ENCODE measurements around the gene ZNRD2.
"Not testable (repeated sequence)": the region's sequence is repeated elsewhere in the genome, so short reads cannot be mapped to it uniquely, and the experiment has no call there.

ZNRD2 gene

DNA sequence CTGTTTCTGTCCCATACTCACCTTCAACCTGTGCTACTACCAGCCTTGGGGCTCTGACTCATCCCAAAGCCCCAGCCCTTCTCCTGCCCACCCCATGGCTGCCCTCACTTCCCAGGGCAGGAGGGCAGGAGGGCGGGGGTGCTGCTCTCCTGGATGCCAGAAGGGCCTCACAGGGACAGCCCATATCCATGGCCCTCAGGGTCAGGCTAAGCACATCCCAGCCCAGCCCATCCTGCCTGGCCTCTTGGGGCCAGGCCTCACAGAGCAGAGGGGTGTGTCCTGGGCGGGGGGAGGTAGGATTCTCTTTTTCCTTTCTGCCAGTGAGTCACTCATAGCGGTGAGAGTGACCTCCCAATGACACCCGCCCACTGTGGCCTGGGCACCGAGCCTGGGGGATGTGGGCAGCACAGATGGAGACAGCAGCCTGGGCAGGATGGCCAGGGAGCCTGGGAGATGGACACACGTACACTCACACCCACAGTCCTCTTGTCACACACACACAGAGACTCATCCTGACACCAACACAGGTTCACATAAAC is 14.5 kb upstream of the ZNRD2 start:
- DNase-seq (ENCODE audit: low read depth) = peak; percentile 80

DNA sequence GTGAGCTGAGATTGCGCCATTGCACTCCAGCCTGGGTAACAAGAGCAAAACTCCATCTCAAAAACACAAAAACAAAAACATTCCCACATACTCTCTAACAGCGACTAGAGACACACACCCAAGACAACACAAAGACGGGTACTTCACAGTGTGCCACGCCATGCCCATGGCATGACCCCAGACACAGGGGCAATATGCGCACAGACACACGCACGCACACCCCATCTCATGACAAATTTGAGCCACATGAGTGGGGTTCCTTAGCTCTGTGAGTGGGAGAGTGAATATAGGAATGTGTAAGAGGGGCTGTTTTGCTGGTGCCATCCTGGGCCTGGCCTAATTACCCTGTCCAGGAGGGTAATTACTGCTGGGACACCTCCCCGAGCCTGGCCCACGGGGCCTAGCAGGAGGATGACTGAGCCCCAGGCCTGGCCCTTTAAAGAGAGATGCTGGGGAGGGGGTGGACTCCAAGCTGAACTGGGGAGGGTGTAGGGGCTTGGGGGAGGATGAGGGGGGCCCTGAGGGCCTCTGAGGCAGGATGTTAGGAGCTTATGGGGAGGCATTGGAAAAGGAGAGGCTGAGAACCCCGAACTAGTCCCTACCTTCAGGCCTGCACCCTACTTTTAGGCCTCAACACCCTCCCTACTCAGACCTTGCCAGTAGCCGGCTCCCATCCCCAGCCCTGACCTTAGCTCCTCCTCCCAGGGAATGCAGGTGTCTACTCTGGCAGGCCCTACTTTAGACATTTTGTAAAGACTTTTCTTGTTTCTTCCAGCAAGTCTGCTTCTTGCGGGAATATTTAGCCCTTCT is 13.6 kb upstream of the ZNRD2 start:
- DNase-seq (ENCODE audit: low read depth) = no peak

DNA sequence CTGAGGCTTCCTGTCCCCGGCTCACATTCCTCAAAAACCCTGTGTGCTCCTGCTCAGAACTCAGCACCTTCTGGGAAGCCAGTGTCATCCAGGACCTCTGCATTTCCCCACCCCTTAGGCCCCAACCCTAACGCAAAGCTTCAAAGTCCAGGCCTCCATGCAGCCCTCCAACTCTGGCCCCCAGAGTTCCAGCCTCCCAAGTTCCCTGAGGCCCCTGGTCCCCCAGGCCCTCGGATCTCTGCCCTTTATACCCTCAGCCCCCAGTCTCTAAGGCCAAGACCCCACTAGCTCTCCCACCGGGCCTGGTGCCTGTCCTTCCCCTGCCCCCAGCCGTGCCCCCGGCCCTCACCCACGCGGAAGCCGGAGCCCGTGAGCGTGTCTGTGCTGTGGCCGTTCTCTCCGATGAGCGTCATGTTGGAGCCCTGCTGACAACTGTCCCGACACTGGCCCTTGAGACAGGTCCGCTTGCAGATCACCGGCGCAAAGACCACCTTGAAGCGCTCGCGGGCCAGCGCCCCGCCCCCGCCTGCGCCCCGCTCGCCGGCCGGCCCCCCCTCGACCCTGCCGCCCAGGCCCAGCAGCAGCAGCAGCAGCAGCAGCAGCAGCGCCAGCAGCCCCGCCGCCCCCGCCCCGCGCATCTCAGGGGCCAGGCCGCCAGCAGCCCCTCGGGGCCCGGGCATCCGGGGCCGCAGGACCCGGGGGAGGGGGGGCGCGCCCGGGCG is 12.8 kb upstream of the ZNRD2 start:
- DNase-seq (ENCODE audit: low read depth) = no peak

DNA sequence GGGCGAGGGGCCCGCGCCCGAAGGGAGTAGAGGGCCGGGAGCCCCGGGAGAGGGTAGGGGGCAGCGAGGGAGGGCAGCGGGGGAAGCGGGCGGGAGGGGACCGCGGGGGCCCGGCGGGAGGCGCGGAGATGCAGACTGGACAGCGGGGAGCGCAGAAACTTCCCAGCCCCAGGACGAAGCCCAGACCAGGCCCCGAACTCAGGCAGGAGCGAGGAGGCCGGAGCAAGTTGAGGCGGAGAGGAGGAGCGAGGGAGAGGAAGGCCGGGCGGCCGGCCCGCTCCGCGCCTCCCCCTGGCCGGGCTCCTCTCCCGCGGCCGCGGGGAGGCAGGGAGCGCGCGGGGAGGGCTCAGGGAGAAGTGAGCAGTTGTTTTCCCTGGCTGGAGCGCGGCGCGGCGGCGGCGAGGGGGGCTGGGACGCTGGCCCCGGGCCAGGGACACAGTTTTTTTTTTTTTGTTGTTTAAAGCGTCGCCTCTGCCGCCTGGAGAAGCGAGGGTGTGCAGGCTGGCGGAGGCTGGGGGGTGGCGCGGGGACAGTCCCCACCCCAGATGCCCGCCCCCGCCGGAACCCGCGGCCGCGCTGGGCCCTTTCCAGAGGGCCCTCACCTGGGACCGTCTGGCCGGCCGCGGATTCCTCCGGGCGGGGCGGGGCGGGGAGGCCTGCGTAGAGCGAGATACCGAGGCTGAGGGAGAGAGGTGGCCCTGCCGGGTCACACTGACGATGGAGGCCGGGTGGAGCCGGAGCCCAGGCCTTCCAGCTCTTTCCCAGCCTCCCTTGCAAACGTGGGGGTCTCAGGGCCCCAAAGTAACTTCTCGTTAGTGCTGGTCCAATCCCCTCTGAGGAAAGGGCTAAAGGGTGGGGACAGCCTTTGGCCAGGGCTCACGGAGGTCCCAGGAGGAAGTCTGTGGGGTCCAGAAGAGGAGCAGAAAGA is 12.0 kb upstream of the ZNRD2 start, which contains the start of gene LTBP3:
TSS of gene LTBP3 (minus strand) at position 358 of the 928 bp plus-strand sequence. CDS start 400 bp downstream, outside the sequence.
- DNase-seq (ENCODE audit: low read depth) = no peak

DNA sequence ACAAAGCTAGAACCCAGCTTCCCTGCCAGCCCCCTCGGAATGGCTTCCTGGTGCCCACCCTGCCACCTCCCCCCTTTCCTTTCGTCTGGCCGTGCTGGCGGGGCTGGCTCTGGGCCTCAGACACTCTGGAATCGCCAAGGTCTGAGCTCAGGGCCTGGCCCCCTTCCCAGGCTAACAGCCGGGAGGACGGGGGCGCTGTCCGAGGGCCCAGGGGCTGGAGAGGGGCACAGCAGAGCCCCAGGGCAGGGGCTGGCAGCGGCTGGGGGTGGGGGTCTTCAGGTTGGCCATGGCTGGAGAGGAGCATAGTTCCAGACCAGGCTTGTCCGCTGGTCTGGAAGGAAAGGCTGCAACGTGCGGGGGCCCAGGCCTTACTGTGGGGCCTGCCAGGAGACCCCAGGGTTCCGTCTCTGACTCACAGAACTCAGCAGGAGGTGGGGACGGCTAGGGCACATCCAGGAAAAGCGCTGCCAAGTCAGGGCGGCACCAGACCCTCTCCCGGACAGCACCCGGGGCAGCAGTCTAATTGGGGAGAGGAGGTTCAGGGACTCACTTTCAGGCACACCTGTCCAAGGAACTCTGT is 11.3 kb upstream of the ZNRD2 start:
- no peak for DNase-seq (ENCODE audit: low read depth)

DNA sequence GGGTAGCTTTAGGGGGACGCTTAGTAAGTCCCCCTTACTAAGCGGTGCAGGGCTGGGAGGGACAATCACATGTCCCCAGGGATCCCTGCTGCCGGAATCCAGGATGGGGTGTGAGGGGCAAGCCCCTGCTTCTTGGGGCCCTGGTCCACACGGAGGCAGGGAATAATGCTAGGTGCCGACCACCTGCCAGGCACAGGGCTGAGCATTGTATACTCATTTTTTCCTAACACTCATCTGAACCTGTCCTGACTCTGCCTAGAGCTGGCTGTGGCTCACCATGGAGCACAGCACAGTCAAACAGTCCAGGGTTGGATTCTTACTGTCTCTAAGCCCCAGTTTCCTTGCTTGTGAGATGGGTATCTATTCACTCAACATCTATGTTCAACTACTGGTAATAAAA is 10.7 kb upstream of the ZNRD2 start:
- no peak for DNase-seq (ENCODE audit: low read depth)

DNA sequence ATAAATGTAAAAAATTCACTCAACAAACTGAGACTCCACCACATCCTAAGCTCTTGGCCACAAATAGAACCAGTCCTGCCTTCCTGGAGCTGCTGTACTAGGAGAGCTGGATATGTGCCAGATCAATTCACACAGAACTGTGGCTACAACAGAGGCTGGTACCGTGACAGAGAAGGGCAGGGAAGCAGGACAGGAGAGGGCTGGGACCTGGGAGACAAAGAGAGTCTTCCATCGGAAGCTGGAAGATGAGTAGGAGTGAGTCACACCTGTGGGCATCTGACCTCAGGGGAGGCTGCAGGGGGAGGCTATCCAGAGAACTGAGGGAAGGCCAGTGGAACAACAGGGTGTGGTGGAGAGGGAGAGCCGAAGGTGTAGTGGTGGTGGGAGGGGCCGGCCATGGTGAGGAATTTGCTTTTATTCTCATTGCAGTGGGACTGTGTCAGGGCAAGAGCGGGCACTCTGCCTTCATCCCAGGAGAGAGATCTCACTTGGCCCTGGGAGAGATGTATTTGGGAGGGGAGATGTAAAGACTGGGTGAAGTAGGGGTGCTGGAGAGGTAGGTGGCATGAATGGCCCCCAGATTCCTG is 10.2 kb upstream of the ZNRD2 start:
- no peak for DNase-seq (ENCODE audit: low read depth)

DNA sequence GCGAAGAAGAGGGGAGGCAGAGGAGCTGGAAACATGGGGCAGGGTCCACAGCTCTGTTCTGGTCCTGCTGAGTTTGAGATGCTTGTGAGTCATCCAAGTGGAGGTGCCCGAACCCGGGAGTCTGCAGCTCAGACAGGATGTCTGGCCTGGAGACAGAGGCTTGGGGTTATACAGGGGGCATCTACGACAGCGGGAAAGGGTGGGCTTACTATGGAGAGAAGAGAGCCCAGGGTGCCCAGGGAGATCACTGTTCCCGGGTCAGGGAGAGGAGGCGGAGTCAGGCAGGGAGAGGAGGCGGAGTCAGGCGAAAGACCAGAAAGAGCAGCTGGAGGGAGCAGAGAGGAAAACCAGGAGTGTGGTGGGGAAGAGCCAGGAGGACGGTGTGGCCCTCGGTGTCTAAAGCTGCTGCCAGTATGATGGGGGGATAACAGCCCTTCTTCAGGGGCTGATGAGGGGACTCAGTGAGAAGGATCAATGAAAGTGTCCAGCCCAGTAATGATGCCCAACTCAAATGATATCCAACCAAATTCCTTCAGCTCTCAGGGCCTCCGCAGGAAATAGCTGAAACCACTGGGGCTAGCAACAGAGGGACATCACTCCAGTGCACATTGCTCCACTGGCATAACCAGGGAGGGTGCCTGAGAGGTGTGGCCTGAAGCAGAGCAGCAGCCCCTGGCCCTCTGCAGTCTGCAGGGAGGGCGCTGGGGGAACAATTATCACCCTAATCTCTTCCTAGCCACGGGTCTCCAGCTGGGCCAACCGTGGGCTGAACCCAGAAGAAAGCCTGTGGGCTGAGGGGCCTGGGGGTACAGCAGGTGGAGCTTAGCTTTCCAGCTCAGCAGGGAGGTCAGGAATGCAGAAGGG is 9.5 kb upstream of the ZNRD2 start:
- DNase-seq (ENCODE audit: low read depth) = no peak

DNA sequence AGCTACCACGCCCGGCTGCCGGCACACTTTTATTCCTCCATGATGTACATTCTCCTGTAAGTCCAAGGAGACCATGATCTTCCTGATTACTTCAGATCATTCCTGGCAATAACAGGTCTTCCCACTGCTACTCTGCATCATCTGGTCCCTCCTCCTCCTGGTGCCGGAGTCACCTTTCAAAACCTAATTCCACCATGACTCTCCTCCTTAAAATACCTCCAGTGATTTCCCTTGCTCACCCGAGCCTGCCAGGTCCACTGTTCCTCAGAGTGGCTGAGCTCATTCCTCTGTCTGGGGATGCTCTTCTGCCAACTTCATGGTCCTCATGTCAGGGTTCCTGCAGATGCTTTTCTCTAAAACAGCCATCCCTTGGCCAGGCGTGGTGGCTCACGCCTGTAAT is 8.3 kb upstream of the ZNRD2 start:
- no peak for DNase-seq (ENCODE audit: low read depth)

DNA sequence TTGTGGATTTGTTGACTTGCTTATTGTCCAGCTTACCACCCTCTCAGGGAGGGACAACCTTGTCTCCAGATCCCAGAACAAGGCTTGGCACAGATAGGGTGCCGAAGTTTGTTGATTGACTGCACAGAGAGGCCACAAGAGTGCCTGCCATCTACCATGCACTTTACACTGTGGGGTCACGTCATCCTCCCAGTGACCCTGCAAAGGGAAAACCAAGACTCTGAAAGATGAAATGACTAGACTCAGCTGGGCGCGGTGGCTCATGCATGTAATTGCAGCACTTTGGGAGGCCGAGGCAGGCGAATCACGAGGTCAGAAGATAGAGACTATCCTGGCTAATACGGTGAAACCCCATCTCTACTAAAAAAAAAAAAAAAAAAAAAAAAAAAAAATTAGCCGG is 7.5 kb upstream of the ZNRD2 start:
- no peak for DNase-seq (ENCODE audit: low read depth)

DNA sequence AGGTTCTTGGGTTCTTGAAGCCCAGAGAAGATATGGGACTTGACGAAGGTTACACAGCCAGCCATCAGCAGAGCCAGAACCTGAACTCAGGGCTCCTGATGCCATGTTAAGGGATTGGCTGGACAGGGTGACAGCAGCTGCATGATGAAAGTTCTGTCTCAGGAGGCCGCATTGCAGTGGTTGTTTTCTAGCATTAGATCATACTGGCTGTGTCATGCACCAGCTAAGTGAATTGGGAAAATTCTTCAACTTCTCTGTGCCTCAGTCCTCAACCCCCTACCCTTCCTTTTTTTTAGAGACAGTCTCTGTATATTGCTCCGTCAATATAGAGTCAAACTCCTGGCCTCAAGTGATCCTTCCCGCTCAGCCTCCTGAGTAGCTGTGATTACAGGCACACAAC is 6.7 kb upstream of the ZNRD2 start:
- no peak for DNase-seq (ENCODE audit: low read depth)

DNA sequence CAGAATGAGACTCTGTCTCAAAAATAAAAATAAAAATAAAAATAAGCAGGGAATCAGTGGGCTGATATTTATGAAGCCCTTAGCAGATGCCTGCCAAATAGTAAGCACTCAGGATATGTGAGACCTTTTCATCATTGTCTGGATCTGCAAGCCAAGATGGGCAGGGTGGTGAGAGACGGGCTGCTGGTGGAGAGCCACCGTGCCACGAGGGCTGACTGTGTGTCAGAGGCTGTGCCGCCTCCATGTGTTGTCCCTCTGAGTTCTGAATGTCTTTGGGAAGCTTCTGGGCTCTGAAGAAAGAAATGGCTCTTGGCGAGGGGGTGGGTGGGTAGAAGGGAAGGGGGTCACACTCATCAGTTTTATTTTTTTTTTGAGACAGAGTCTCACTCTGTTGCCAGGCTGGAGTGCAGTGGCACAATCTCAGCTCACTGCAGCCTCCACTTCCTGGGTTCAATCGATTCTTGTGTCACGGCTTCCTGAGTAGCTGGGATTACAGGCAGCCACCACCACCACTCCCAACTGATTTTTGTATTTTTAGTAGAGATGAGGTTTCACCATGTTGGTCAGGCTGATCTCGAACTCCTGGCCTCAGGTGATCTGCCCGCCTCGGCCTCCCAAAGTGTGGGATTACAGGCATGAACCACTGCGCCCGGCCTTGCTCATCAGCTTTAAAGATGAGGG is 5.3 kb upstream of the ZNRD2 start:
- not testable (repeated sequence) for DNase-seq (ENCODE audit: low read depth)

DNA sequence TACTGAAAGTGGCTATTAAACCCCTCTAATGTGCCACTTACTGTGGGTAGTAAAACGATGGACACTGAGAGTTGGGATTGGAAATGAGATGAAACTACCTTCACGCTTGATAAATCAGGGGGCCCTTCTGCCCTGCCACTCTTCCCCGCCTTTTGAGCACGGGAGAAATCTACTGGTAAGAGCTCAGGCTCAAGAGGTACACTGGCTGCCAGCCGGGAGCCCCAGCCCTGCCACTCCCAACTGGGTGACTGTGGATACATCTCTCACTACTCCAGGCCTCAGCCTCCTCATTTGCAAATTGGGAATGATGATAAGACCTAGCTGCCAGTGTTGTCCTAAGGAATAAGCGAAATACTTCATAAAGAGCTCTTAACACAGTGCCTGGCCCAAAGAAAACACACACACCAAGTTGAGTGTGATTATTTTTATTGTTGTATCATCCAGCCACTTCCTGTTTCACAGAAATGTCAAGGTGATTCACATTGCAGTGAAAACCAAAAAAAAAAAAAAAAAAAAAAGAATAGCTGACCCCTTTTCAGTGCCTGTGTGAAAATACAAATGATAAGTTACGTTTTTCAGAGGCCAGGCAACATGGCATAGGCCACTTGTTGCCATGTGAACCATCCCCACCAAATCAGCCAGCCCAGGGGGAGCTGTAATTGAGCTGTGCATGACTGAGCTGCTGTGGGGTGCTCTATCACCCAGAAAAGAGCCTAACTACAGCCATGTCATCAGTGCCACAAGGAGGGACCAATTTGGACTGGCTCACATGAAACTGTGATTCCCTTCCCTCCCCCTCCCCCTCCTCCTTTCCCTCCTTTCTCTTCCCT is 4.4 kb upstream of the ZNRD2 start:
- no peak for DNase-seq (ENCODE audit: low read depth)

DNA sequence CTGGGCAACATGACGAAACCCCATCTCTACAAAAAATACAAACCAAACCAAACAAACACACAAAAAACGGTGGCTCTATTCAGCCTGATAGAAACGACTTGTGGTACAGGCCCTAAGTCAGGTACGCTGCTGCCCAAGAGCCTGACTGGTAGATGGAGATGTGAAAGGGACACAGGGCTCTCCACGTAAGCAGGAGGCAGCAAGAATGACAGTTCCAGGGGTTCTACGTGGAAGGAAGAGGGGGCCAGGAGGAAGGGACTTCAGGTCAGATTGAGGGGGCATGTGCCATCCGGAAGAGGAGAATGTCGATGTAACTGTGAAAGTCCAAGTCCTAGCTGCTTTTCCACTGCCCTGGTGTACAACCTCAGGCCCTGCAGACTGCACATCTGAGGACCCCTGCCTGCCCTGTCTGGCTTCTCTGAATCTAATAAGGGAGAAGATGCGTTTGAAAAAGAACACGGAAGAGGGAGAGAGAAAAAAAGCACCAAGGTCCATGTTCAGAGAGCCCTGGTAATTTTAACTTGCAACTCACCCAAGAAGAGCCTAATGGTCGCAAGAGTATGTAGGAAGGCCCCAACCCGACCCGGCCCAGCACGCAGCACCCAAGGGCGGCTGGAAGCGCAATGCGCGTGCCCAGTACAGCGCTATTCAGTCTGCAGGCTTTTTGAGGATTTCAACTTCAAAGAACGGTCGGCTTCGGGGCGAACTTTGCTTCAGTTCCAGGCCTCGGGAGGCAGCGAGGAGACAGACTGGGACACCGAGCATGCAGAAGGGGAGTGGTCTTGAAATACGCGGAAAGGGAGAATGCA is 909 bp upstream of the ZNRD2 start:
- no peak for DNase-seq (ENCODE audit: low read depth)

DNA sequence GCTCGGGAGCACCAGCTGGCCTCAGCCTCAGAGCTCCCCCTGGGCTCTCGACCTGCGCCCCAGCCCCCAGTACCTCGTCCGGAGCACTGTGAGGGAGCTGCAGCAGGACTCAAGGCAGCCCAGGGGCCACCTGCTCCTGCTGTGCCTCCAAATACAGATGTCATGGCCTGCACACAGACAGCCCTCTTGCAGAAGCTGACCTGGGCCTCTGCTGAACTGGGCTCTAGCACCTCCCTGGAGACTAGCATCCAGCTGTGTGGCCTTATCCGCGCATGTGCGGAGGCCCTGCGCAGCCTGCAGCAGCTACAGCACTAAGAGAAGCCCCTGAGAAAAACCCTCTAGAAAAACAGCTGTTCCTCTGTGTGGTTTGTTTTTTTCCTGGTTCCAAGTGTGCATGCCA is 1.1 kb downstream of the ZNRD2 start:
- DNase-seq (ENCODE audit: low read depth) = no peak

DNA sequence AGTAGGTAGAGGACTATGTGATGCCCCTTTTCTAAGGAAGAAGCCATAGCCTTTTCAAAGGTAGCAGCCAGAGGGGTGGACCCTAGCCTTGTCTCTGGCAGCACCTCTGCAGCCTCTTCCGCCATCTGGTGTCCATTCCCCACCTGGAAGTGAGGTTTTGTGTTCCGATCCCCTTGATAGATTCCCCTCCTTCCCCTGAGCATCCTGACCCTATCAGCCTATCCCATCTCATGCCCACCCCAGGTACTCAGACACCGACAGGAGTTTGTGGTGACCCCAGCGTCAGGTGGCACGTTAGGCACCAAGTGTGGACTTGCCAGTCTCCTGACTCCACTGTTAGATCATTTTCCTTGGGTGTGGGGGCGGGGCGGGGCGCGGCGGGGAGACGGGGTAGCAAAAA is 1.7 kb downstream of the ZNRD2 start:
- no peak for DNase-seq (ENCODE audit: low read depth)

DNA sequence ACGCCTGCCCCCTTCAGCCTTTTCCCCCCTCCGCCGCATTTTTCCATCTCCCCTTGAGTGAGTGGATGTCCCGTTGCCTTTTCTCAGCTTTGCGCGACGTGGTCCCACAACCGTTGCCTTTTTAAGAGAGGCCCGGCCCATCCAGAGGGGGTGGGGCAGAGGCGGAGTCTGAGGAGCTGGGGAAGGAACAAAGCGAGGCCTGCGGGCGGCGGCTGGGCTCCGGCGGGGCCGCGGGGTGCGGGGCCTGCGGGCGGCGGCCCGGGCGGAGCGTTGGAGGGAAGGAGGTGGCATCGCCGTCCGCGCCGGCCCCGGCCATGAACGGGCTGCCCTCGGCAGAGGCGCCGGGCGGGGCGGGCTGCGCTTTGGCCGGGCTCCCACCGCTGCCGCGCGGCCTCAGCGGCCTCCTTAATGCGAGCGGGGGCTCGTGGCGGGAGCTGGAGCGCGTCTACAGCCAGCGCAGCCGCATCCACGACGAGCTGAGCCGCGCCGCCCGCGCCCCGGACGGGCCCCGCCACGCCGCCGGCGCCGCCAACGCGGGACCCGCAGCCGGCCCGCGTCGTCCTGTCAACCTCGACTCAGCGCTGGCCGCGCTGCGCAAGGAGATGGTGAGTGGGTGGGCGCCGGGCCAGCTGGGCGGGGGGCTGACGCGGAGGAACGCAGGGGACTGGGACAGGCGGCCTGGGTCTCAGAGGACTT is 2.2 kb downstream of the ZNRD2 start, which contains the start of gene FAM89B:
TSS of gene FAM89B (plus strand) at position 183 of the 696 bp plus-strand sequence. CDS start at position 315, 132 bp downstream.
- DNase-seq (ENCODE audit: low read depth) = no peak

Data from HS-27A (cell line).